Colon (tissue), 2 donors: ENCODE data around the gene FSD1L.
"Not testable (repeated sequence)": the region's sequence is repeated elsewhere in the genome, so short reads cannot be mapped to it uniquely, and the experiment has no call there.

ENCODE experiments used
- FAIRE-seq: peaks from 2 replicates; lab custom pipeline; 2012; peaks lifted over from hg19 to GRCh38; lab: Jason Lieb, UNC
- donor health status: control.
- donor health status: control.

The FSD1L gene

GRCh38 chr9:105579952-105580351 lies 132.1 kb downstream of the FSD1L start:
- not testable (repeated sequence) for FAIRE-seq

GRCh38 chr9:105581550-105581949 lies 133.7 kb downstream of the FSD1L start:
- FAIRE-seq, result not testable (repeated sequence)

GRCh38 chr9:105593145-105593544 lies 145.3 kb downstream of the FSD1L start:
- FAIRE-seq, result no peak
